NCI-H1417 treated with DMSO at 0.1 percent for 48 hours (cell line): ENCODE data around the gene ZNF322.

Source experiments
- DNase-seq: peaks from one replicate; lab custom pipeline; 2025; lab: John Stamatoyannopoulos, UW

ZNF322 gene

DNA sequence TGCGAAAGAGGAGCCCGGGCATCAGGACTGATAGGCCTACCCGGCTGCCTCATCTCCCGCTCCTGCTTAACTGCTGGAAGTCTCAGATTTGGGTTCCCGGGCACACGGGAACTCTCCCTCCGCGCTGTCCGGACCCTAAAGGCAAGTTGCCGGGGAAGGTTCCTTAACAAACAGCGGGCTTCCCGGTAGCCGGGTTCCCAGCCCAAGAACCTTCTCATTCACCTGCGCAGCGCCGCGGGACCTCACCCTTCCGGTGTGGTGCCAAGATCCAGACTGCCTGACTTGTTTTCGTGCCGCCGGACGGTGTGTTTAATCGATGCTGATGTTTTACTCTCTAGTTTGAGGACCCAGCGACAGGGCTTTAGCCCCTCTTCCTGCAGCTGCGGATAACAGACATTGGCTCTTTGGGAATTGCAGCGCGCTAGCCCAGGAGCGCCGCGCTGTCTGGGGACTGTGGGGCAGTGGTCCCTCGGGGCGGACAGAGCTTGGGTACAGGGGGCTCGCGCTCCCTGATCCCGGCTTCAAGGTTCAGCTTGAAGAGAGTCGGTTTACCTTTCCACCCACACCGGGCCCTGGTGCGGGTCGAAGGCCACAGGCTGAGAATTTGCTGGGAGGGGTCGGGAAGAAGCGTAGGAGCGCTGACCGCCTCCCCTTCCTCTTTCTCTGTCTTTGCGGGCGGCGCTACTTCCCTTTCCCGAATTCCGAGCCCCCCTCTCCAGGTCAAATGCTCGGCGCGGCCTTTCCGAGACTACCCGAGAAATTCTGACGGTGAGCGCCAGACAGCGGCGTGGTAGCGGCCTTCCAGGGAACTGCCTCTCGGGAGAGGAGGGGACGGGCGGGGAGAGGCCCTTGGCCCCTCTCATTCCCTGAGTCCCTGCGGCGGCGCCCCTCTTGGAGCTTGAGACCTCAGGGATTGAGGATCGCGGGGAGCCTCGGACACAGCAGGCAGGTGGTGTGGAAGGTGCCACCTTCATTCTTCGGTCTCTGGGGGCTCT is 45.6 kb downstream of the ZNF322 start:
- DNase-seq: no peak

DNA sequence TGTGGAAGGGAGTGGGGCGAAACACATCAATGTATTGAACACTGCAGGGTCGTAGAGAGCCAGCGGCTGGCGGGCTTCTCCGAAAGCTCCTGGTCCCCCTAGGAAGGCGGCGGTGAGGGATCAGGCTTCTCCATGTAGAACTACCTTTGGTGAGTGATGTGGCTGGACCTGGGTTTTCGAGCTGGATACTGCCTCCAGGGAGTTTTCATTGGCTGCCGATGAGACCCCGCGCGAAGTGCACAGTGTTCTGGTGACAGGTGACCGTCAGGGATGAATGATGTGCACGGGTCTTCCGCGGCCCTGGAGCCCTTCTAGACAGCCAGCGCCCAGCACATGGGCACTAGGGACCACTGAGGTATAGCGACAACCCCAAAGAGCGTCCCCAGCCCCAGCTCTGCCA is 46.3 kb downstream of the ZNF322 start:
- no peak for DNase-seq

DNA sequence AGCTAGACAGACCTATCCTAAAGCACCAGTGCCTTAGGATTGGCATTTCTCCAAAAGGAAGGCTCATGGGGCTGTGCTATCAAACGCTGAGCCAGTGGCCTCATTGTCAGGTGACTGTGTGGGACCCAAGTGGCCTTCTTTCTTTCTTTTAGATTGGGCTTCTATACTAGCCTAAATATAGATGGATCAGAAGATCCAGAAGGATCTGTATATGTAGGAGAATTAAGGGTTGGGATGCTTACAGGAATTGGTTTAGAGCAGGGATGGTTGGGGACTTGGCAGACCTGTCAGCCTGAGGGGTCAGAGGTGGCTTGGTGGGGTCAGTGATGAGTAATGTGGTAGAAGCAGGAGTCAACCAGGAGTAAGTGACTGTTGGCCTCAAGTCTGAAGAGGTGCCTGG is 47.9 kb downstream of the ZNF322 start:
- no peak for DNase-seq

DNA sequence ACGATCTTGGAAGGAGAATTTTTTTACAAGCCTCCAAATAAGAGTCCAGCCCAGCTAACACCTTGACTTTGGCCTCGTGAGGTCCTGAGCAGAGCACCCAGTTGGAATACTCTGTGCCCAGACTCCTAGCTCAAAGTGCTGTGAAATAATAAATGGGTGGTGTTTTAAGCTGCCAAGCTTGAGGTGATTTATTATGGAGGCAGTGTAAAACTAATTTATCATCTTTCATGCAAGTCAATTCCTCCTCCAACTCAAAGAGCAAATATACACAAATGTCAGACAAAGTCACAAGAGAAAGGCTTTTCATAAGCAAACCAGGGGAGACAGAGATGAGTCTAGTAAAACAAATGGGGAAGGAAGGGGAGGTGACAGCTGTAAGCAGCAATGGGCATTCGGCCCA is 50.1 kb downstream of the ZNF322 start:
- no peak for DNase-seq

DNA sequence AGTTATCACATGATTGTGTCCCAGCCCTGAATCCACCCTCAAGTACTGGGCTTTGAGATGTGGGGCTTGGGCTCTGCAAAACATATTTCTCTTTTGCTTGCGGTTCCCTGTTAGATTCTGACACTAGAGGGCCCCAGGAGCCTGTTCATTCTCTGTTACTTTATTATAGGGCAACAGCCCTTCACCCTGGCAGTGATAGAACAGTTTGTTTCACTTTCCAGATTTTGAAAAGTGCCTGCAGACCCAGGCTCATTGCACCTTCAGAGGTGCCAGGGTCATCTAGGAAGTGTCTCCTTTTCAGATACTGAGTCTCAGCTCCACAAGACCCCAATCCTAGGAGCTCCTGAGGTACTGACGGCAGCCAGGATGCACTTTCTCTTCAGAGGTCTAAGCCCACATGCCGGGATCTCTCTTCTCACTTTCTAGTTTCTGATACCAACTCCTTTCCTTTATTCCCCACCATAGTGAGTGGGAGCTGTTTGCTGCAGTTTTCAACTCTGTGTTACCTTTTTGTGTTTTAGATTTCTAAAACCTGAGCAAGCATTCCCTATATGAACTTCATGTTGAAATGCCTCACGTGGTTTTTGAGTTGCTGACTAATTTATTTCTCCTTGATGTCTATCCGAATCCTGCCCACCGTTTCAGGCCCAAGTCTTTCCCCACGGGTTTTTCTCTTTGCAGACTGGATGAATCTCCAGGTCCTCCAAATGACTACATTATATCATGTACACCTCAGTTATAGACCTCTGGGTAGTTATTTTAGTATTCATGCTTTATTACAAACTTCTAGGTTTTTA is 51.9 kb downstream of the ZNF322 start:
- no peak for DNase-seq

DNA sequence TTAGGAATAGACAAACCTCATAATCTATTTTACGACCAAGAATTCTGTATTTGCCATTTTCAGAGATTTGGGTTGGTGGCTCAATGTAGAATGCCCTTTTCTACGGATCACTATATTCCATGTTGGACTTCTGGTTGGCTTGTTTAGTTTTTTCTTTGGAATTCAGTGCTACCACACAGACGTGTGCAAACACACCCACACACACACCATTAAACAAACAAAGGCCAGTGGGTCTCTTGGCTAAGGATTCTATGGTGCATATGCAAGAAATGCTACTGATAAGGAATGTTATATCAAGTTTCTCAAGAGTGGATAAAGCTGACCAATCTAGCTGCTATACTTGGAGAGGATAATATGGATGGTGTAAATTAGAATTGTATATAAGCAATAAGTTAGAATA is 54.7 kb downstream of the ZNF322 start:
- DNase-seq: no peak

DNA sequence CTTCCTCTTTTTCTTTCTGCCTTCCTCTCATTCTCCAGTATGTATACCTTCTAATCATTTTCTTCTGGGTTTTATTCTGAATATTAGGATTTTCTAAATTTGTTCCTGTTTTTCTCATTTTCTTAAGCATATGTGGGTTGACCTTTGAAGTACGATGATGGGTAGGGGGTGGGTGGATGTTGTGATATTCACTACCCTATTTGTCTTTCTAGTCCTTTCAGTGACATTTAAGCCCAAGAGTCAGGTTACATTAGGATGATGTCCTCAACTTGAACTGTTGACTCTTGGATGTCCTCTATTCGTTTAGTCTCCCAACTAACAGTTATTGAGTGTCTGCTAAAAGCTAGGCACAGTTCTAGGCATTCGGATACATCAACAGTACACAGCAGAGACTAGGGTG is 55.5 kb downstream of the ZNF322 start:
- no peak for DNase-seq

DNA sequence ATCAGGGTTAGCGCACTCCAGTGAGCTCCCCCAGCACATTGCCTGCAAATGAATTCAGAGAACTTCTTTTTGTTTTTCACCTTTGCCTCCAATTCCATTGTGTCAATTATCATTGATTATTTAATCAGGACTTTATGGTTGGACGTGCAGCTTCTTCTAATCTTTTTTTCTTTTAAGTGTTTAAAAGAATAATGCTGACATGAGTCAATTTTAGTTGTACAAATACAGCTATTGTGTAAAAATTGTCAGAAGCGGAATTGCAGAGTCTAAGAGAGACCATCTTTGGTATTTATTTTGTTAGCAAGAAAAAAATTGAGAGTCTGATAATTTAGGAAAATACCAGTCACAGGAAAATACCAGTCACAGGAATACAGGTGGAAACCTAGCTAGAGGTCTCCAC is 57.3 kb downstream of the ZNF322 start:
- DNase-seq: no peak

DNA sequence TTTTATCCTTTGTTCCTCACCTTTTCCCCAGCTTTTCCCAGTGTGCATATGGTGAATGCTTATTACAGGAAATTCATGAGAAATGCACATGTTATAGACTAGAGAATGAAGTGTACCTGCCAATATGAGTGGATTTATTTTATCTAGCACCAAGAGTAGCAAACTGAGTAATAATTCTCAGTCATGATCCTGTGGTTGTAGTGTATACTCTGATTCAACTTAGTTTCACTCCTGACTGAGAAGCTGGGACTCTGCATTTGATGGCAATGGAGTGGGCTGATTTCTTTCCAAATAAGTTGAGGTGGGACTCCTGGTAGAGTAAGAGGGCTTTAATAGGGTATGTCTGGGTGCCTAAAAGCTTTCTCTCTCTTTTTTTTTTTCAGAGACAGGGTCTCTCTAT is 58.8 kb downstream of the ZNF322 start:
- DNase-seq: no peak

DNA sequence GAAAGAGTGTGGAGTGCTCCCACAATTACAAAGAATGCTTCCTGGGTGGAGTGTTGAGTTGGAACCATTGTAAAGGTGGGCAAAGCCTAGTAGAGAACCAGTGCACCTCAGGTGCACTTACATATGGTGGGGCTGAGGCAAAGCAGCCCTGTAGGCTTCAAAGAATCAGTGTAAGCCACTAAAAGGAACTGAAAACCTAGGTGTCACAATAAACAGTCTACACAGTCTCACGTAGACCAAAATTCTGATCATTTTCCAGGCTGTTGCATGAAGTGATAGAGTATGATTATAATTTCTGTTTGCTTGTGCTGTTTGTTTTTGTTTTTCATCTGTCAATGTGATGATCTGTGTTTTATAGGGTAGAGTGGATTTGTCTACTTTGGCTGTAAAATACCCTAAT is 60.0 kb downstream of the ZNF322 start:
- no peak for DNase-seq

DNA sequence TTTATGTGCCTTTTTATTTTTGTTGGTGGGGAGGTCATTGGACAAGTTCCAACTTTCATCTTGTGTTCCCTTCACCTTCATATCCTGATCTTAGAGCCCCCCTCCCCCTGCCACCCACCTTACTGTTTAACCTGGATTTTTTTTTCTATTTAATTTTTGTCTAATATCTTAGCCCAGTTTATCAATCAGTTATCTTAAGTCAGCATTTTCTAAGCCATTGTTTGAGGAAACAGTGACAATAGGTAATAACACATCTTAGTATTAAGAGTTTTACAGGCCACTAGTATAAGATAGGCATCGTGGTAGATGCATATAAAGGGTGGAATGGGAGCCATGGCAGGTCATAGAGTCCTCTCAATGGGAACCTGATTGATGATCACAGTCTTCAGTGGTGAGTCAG is 60.4 kb downstream of the ZNF322 start:
- DNase-seq: no peak

DNA sequence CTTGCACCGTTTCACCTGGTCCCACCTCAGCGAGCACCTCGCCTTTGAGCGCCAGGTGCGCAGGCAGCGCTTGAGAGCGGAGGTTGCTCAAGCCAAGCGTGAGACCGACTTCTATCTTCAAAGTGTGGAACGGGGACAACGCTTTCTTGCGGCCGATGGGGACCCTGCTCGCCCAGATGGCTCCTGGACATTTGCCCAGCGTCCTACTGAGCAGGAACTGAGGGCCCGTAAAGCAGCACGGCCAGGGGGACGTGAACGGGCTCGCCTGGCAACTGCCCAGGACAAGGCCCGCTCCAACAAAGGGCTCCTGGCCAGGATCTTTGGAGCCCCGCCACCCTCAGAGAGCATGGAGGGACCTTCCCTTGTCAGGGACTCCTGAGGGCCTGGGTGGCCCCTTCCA is 61.3 kb downstream of the ZNF322 start:
- DNase-seq: no peak

DNA sequence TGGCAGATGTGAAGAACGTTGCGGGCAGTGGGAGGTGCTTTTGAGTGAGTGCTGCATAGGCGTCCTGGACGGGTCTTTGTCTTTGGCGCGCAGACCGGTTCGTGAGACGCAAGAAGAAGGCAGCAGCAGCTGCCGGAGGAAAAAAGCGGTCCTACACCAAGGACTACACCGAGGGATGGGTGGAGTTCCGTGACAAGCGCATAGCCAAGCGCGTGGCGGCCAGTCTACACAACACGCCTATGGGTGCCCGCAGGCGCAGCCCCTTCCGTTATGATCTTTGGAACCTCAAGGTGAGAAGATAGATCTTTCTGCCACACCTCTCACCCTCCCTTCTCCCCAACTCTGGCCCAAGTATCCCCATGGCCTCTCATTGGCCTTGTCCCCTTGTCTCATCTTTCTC is 61.7 kb downstream of the ZNF322 start:
- no peak for DNase-seq

DNA sequence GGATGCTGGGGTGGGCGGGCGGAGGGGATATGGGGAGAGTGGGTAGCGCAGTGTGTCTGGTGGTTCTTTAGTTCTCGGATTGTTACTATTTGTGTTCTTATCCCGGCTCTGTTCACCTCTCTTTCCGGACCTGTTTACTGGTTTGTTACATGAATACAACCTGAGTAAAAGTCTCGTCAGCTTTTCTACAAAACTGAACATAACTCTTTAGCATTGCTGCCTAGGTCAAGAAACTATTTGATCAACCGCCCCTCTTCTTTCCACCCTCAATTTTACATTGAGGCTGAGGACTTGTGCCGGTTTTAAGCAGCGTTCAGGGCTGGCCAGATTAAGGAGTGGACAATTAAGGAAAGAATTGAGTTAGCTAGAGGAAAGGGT is 62.2 kb downstream of the ZNF322 start:
- no peak for DNase-seq

DNA sequence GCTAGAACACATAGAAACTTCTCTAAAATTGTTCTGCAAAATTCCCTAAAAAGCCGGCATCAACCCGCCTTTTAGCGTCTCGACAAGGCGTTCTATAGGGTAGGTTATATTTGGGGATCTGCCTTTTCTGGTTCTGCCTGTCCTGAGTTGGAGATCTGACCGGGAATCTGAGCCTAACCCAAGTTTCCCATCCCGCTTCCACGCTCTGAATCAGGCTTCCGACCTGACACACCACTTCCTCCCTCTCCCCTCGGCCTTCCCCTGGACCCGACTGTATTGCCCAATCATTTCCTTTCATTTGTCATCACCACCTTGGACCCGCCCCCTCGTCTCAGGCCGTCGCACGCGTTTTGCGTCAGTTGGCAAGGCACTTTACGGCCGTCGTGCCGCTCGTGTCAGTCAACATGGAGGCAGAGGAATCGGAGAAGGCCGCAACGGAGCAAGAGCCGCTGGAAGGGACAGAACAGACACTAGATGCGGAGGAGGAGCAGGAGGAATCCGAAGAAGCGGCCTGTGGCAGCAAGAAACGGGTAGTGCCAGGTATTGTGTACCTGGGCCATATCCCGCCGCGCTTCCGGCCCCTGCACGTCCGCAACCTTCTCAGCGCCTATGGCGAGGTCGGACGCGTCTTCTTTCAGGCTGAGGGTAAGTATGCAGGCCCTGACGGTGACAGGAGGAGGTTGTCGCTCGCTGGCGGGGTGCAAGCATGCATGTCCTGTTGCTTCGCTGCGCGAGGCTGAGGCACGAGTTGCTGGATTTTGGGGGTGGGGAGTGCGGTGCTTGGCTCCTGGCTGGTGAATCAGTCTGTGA is 62.8 kb downstream of the ZNF322 start, which contains the start of gene ABT1:
Gene ABT1 (plus strand): TSS at position 375 of the 810 bp plus-strand sequence. CDS start 30 bp downstream, at position 405.
- DNase-seq: peak; percentile 86

DNA sequence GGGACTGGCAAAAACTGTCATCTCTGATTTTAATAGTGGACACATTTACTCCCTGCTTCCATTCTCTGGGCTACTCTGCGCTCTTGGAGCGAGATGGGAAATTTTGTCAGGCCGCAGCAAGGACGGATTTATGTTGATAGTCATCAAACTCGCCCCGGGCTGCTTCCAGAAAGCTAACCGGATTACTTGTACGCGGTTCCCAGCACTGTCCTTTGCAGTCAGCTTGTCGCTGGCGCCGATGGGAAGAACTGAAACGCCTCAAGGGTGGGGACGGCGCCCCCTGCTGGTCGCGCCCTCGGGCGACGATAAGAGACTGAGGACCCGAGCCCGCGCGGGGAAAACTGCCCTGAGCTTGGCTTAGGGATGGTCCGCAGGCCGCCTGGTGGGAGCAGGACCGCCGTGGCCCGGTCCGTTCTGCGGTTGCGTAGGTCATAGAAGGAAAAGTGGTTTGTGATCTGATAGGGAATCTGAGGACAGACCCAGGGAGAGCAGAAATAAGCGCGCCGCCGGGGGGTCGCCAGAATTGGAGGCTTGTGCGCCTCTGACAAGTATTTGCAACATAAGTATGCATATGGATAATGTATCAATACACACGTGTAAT is 63.8 kb downstream of the ZNF322 start:
- DNase-seq: peak; percentile 71

DNA sequence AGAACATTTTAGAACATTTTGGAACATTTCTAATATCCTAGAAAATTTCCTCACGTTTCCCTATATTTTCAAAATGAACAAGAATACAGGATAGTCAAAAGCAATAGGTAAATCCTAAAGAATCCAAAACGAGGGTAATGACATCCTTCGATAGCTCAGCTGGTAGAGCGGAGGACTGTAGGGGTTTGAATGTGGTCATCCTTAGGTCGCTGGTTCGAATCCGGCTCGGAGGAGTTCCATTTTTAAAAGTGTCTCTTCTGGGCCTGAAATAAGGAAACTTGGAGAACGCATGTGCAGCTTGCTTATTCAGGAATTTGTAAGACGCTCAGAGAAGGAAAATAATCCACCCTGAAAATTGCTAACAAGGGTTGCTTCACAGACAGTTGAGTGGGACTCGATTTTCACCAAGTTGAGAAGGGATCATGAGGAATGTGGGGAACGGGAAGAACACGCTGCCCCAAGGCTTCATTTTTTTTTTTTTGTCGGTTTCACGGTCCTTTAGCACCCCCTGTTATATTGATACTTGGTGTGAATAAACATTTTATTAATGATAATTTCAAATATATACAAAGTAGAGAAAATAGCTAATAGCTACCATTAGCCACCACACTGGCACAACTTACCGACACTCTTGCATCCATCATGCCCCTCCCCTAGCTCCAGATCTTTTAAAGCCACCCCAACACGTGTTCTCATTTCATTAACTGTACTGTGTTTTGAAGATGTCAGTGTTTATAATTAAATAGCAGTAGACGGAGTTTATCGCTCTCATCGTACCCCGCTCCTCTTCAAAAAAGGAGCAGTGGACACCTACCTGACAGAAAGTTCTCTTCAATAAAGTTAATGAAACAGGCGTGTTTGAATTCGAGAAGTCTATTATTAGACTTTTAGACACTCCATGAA is 64.6 kb downstream of the ZNF322 start:
- DNase-seq: no peak

DNA sequence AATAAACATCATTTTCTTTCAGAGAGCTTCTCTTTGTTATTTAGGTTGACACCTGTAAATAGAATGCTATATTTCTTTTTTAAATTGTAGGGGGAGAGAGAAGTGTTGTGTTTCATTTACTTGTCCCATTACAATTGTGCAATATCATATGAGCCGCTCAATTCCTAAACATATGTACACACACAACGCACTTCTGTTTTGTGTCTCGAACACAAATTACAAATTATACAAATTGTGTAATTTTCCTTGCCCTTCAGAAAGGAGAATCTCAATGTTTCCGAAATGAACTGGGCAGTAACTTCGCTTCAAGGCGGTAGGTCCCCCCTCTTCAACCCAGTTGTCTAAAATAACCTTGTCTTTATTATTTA is 65.4 kb downstream of the ZNF322 start:
- DNase-seq: no peak

DNA sequence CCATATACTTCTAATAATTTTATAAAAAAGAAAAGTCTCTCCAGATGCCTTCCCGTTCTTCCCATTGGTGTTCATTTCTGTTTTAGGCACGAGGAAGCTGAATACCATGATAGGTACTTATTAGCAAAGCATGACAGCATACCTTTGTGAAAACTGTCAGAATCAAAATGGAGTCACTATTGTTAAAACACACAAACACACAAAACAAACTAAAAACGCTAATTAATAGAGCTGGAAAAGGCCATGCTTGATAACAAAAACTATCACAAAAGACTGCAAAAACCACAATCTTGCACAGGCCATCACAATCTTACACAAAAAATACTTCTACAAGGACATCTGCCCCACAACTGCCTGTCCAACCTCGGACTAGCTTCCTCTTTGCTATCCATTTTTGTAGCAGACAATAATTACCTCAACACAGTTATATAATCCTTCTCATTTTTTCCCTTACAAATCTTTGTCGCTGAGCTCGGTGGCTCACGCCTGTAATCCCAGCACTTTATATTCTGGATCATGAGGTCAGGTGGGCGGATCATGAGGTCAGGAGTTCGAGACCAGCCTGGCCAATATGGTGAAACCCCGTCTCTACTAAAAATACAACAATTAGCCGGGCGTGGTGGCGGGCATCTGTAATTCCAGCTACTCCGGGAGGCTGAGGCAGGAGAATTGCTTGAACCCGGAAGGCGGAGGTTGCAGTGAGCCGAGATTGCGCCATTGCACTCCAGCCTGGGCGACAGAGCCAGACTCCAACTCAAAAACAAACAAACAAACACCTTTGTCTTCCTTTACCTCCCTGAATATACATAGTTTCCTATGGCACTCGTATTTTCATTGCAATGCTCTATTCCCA is 66.0 kb downstream of the ZNF322 start:
- DNase-seq: no peak

DNA sequence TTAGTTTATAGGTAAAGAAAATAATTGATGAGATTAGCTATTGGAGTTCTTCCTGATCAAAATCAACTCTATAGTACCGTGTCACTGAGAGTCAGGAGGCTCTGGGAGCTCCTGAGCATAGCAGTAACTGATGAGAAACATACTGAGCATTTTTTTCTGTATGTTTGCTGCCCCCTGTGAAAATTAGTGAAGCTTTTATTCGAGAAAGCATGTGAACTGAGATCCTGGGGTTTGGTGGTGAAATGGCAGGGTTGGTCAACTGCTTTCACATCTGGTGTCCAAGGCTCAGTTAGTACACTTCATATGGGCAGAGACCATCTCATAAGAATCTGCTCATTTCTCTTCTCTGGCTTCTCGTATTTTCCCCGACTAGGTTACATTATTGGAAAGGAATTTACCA is 66.9 kb downstream of the ZNF322 start:
- no peak for DNase-seq
